GM12878 (cell line): ENCODE results near the gene DMXL1. TPM values are rescaled to one million over a fixed set of nuclear protein-coding genes. Genes with fewer than 3 reads are reported as not detected.

Source experiments
- ATAC-seq: fragments of 200-7000 bp; cut with Tn5 transposase; 3 replicates; pipeline ENCODE4 v1.9.1; 2020; ENCODE audit warnings: mild to moderate bottlenecking, moderate library complexity
- BruUV-seq: library from RNA; stranded (reverse); fragments of 400-500 nt; replicated peaks from 2 replicates; lab custom pipeline; 2021; lab: Mats Ljungman, UMichigan
- CTCF ChIA-PET: fragments of 300-600 bp; sonication (Branson Sonifier 250); formaldehyde crosslinking; extraction: SDS; loops from one replicate; lab custom pipeline; 2021; ENCODE audit warnings: inconsistent platforms; lab: Yijun Ruan, JAX
- POLR2A ChIA-PET: fragments of 350-600 bp; formaldehyde crosslinking; extraction: SDS; loops from one replicate; lab custom pipeline; 2021; ENCODE audit warnings: inconsistent platforms; lab: Charles Lee
- RAD21 ChIA-PET: fragments of 300-600 bp; sonication (Branson Sonifier 250); formaldehyde crosslinking; loops from one replicate; lab custom pipeline; 2023; ENCODE audit warnings: antibody characterized with exemption; ENCODE audit not compliant: unreplicated experiment; lab: Charles Lee
- SMC1A ChIA-PET: fragments of 300-600 bp; sonication (Branson Sonifier 250); formaldehyde crosslinking; loops from one replicate; lab custom pipeline; 2023; ENCODE audit not compliant: unreplicated experiment, uncharacterized antibody; lab: Charles Lee
- DNase-seq: peaks from one replicate; pipeline ENCODE4 v3.0.0-alpha.2; 2011; ENCODE audit warnings: low read depth, low spot score
- FAIRE-seq: peaks from 3 replicates; lab custom pipeline; 2011; peaks lifted over from hg19 to GRCh38; lab: Jason Lieb, UNC
- H2AFZ ChIP-seq: 2 replicates; pipeline ENCODE4 v1.6.0; 2011; ENCODE audit warnings: low read depth, low read length, control low read depth; ENCODE audit not compliant: control insufficient read depth
- H3K27ac ChIP-seq: 2 replicates; pipeline ENCODE4 v1.5.1; 2011; ENCODE audit warnings: control low read depth; ENCODE audit not compliant: control insufficient read depth, insufficient read depth
- H3K27me3 ChIP-seq, 2 experiments: replicated peaks in 1 of 2; 2 replicates each; pipeline versions ENCODE4 v1.6.0 to v1.6.1; 2011; ENCODE audit warnings: low read length in 1 of 2; ENCODE audit not compliant: control insufficient read depth in 2 of 2, insufficient read depth in 2 of 2
- H3K36me3 ChIP-seq, 2 experiments: 2 replicates each; pipeline ENCODE4 v1.5.1; 2011; ENCODE audit warnings: low read length in 1 of 2; ENCODE audit not compliant: control insufficient read depth in 2 of 2, insufficient read depth in 2 of 2
- H3K4me1 ChIP-seq: 2 replicates; pipeline ENCODE4 v1.6.1; 2011; ENCODE audit warnings: mild to moderate bottlenecking, low read length, moderate library complexity, mixed read lengths; ENCODE audit not compliant: control insufficient read depth, insufficient read depth
- H3K4me2 ChIP-seq: 2 replicates; pipeline ENCODE4 v1.6.0; 2011; ENCODE audit warnings: control low read depth; ENCODE audit not compliant: control insufficient read depth, insufficient read depth
- H3K4me3 ChIP-seq: fragments of 200-600 bp; sonication (generic); 2 replicates; pipeline ENCODE4 v1.5.1; 2016
- H3K79me2 ChIP-seq: 2 replicates; pipeline ENCODE4 v1.6.0; 2011; ENCODE audit warnings: low read length; ENCODE audit not compliant: control insufficient read depth, insufficient read depth
- H3K9ac ChIP-seq: 2 replicates; pipeline ENCODE4 v1.8.0; 2011; ENCODE audit warnings: low read length, control low read depth, mixed read lengths; ENCODE audit not compliant: control insufficient read depth, insufficient read depth
- H3K9me3 ChIP-seq: replicated peaks from 3 replicates; pipeline ENCODE4 v1.5.1; 2011; ENCODE audit warnings: mild to moderate bottlenecking, low read length; ENCODE audit not compliant: control insufficient read depth, insufficient read depth
- H4K20me1 ChIP-seq: 2 replicates; pipeline ENCODE4 v1.6.0; 2011; ENCODE audit not compliant: control insufficient read depth, insufficient read depth
- BCL3 ChIP-seq: IDR thresholded peaks from 2 replicates; pipeline ENCODE4 v1.6.1; 2011; ENCODE audit warnings: borderline replicate concordance, low read depth, mild to moderate bottlenecking, moderate library complexity, low read length; ENCODE audit not compliant: insufficient read depth, poor library complexity, severe bottlenecking
- CBX5 ChIP-seq: sonication (generic); IDR thresholded peaks from 2 replicates; pipeline ENCODE4 v1.6.1; 2016; ENCODE audit warnings: low read depth, moderate library complexity, mild to moderate bottlenecking, inconsistent platforms
- E2F8 ChIP-seq: fragments of 450-650 bp; IDR thresholded peaks from 2 replicates; pipeline ENCODE4 v1.6.1; 2018; ENCODE audit warnings: mild to moderate bottlenecking, low read depth, moderate library complexity; ENCODE audit not compliant: partially characterized antibody
- GATAD2B ChIP-seq: fragments of 450-650 bp; conservative IDR thresholded peaks from 2 replicates; pipeline ENCODE4 v1.6.1; 2017; ENCODE audit warnings: low read depth, mild to moderate bottlenecking, moderate library complexity
- SIN3A ChIP-seq: IDR thresholded peaks from 2 replicates; pipeline ENCODE4 v1.6.1; 2012; ENCODE audit warnings: low read depth, low read length, improper control_type of control experiment
- SIX5 ChIP-seq: IDR thresholded peaks from 2 replicates; pipeline ENCODE4 v1.6.1; 2011; ENCODE audit warnings: mild to moderate bottlenecking, low read depth, low read length, moderate library complexity; ENCODE audit not compliant: severe bottlenecking
- SMAD1 ChIP-seq: fragments of 450-650 bp; IDR thresholded peaks from 2 replicates; pipeline ENCODE4 v1.6.1; 2018; ENCODE audit warnings: mild to moderate bottlenecking, low read depth; ENCODE audit not compliant: partially characterized antibody
- SMAD5 ChIP-seq: IDR thresholded peaks from 2 replicates; pipeline ENCODE4 v1.6.1; 2016; ENCODE audit warnings: antibody characterized with exemption, low read depth
- YBX1 ChIP-seq: fragments of 450-650 bp; IDR thresholded peaks from 2 replicates; pipeline ENCODE4 v1.6.1; 2016; ENCODE audit warnings: antibody characterized with exemption
- WGBS: methylation state at CpG from one replicate; pipeline ENCODE4 v1.1.6; 2016; ENCODE audit warnings: low lambda C conversion rate; ENCODE audit not compliant: insufficient replicate concordance, insufficient coverage; ENCODE audit errors: missing lambda C conversion rate; 5-methylcytosine and 5-hydroxymethylcytosine counted together
- in situ Hi-C: fragments of 300-500 bp; cut with MboI; formaldehyde crosslinking; loops from 9 replicates; pipeline ENCODE4 v1.14.3; 2018; ENCODE audit warnings: mixed read lengths
- intact Hi-C: fragments of 100-400 bp; cut with micrococcal nuclease; formaldehyde crosslinking; loops from one replicate; pipeline ENCODE4 v1.14.2; 2022; ENCODE audit not compliant: unreplicated experiment
- polyA plus RNA-seq, 11 experiments: library from polyadenylated mRNA; depleted of rRNA in 4 of 11; unstranded in 6 of 11; stranded (reverse) in 5 of 11; fragments of >200 nt; fragmentation: Nextera tagmentation in 4 of 11; fragmentation: Illumina TruSeq in 1 of 11; extraction: Ambion mirVana in 4 of 11; extraction: Trizol in 1 of 11; gene quantifications; 1 replicate in 1 of 11; 2 replicates in 10 of 11; pipeline versions ENCODE4 v1.2.1 to v1.2.3, GENCODE V29; 2011 to 2016; ENCODE audit warnings: inconsistent platforms in 2 of 11, missing spikeins in 2 of 11, low read depth in 1 of 11
- total RNA-seq, 4 experiments: library from RNA; depleted of rRNA in 3 of 4; stranded (reverse); fragments of >200 nt in 3 of 4; fragmentation: Illumina TruSeq in 1 of 4; extraction: Trizol in 1 of 4; gene quantifications; 2 replicates each; pipeline versions ENCODE4 v1.2.1 to v1.2.3, GENCODE V29; 2013 to 2021

Gene DMXL1
- total and polyA plus RNA-seq, 10 of the 15 experiments (the other 5 are each of a cell fraction or from before 2014, with no cell fraction given), result 9.1 to 67.7 (median 34.1) TPM

- DNase-seq (no peak), ATAC-seq (no peak), FAIRE-seq (no peak)
- BruUV-seq, result no TSS peak
- CTCF ChIA-PET, result interaction anchor here (0.6 to 4.8 kb wide), 6 partner anchors 10 to 269 kb away, joined by 3 to 45 read pairs (median 12); partner anchors contain the start of gene DTWD2
- RAD21 ChIA-PET, result interaction anchor here (3.1 to 5.0 kb wide), 3 partner anchors 10 to 269 kb away, joined by 15 to 20 read pairs (median 17); partner anchors contain the start of gene DTWD2
- POLR2A ChIA-PET, result no interaction called here
- Histone ChIP-seq H3K79me2 (no peaks in the 10 kb centered on the region), H3K9me3 (peaks cover 2% of the 10 kb centered on the region), H3K4me3 (no peak overlapping the region), H2AFZ (no peak overlapping the region), H3K9ac (no peak overlapping the region), H3K36me3 (no peaks in the 10 kb centered on the region), H3K27me3 (no peaks in the 10 kb centered on the region), H3K27ac (no peak overlapping the region), H3K4me1 (no peaks in the 10 kb centered on the region), H3K4me2 (no peak overlapping the region), H4K20me1 (no peaks in the 10 kb centered on the region)
- 81% methylated on average over 3 of the region's 3 CpGs for WGBS
- intact Hi-C loops, result no loop called here
- in situ Hi-C loops, result no loop called here
- SMC1A ChIA-PET, result interaction anchor here (1.0 to 3.7 kb wide), 9 partner anchors 9 to 273 kb away, joined by 3 to 23 read pairs (median 3); partner anchors contain the start of gene DTWD2
- TF ChIP-seq SIN3A (no peak), CBX5 (peak; percentile 74; the same call in 1 of the 2 replicates)
Observed at GRCh38 chr5:119257613-119258012, 186.7 kb downstream of the DMXL1 start.

GRCh38 chr5:119263639-119264038, 192.8 kb downstream of the DMXL1 start:
- Histone ChIP-seq H3K27me3 (no peaks in the 10 kb centered on the region), H2AFZ (no peak overlapping the region), H3K36me3 (no peaks in the 10 kb centered on the region), H3K4me1 (no peaks in the 10 kb centered on the region), H3K9me3 (no peaks in the 10 kb centered on the region; the same call in none of the 3 replicates), H3K4me3 (no peak overlapping the region), H3K9ac (no peak overlapping the region), H3K4me2 (no peak overlapping the region), H3K79me2 (peaks cover 5% of the 10 kb centered on the region), H4K20me1 (no peaks in the 10 kb centered on the region), H3K27ac (no peak overlapping the region)
- FAIRE-seq (no peak), DNase-seq (no peak), ATAC-seq (no peak)
- BruUV-seq, result no TSS peak
- ChIA-PET SMC1A (interaction anchor here (0.9 to 1.2 kb wide), 3 partner anchors 33 to 149 kb away, joined by 3 read pairs; no protein-coding TSS in a partner anchor), POLR2A (no interaction called here), CTCF (interaction anchor here (0.7 to 1.1 kb wide), 5 partner anchors 49 to 276 kb away, joined by 3 to 4 read pairs (median 4); partner anchors contain the start of gene DTWD2), RAD21 (interaction anchor here (1.0 to 1.8 kb wide), 2 partner anchors 242 to 275 kb away, joined by 4 to 5 read pairs; partner anchors contain the start of gene DTWD2)
- WGBS, result 95% methylated on average over 2 of the region's 2 CpGs
- intact Hi-C loops (loop anchor here (10.0 kb wide), 1 partner anchor 481 kb away; no protein-coding TSS in a partner anchor), in situ Hi-C loops (no loop called here)
- TF ChIP-seq SMAD1 (no peak), SMAD5 (no peak), YBX1 (no peak), GATAD2B (no peak), BCL3 (no peak), E2F8 (no peak), SIX5 (no peak)
